Breast epithelium (tissue), 4 donors: ENCODE results near the gene RNF40. TPM values are rescaled to one million over a fixed set of nuclear protein-coding genes. Genes with fewer than 3 reads are reported as not detected.

Experiments
- DNase-seq, 2 donors: peaks; one replicate each; pipeline ENCODE4 v3.0.0-alpha.2; 2019; ENCODE audit warnings: low spot score in 2 of 2
- H3K27ac ChIP-seq, 2 donors: fragments of 200-600 bp; sonication (generic) in 1 of 2; one replicate each; pipeline ENCODE4 v1.5.1; 2016 to 2019; ENCODE audit warnings: mild to moderate bottlenecking in 1 of 2
- H3K27me3 ChIP-seq, 2 donors: fragments of 200-600 bp; sonication (generic) in 1 of 2; one replicate each; pipeline versions ENCODE4 v1.5.1 to v1.6.0; 2017 to 2019; ENCODE audit warnings: control low read depth in 1 of 2, mild to moderate bottlenecking in 1 of 2
- H3K36me3 ChIP-seq: fragments of 200-600 bp; one replicate; pipeline ENCODE4 v1.5.1; 2019
- H3K4me1 ChIP-seq, 2 donors: fragments of 200-600 bp; sonication (generic); one replicate each; pipeline ENCODE4 v1.5.1; 2016 to 2019; ENCODE audit warnings: control low read depth in 1 of 2
- H3K4me3 ChIP-seq, 3 donors: fragments of 200-600 bp; sonication (generic); 1 replicate in 2 of 3; 2 replicates in 1 of 3; pipeline ENCODE4 v1.5.1; 2016 to 2019; ENCODE audit warnings: mild to moderate bottlenecking in 3 of 3, moderate library complexity in 2 of 3
- H3K9me3 ChIP-seq, 2 donors: fragments of 200-600 bp; sonication (generic) in 1 of 2; one replicate each; pipeline ENCODE4 v1.5.1; 2016 to 2019; ENCODE audit warnings: control low read depth in 1 of 2
- POLR2A ChIP-seq: fragments of 450-650 bp; IDR thresholded peaks from one replicate; pipeline ENCODE4 v1.6.1; 2016; ENCODE audit warnings: antibody characterized with exemption, mild to moderate bottlenecking, moderate library complexity
- POLR2AphosphoS5 ChIP-seq, 3 donors: sonication (generic); formaldehyde crosslinking; IDR thresholded peaks; one replicate each; pipeline ENCODE4 v1.6.1; 2017; ENCODE audit warnings: antibody characterized with exemption in 3 of 3
- intact Hi-C: fragments of 100-400 bp; cut with DNase I; formaldehyde crosslinking; loops from one replicate; pipeline ENCODE4 v1.15.1; 2023; ENCODE audit warnings: low total_unique reads
- total RNA-seq, 3 donors: library from RNA; depleted of rRNA; stranded (reverse); fragments of >200 nt; gene quantifications; one replicate each; pipeline ENCODE4 v1.1.0, GENCODE V29; 2016
- TF ChIP-seq, protein P1 (sequence below), 3 donors: fragments of 450-650 bp; IDR thresholded peaks; one replicate each; pipeline ENCODE4 v1.5.1; 2016 to 2017; ENCODE audit warnings: antibody characterized with exemption in 3 of 3, mild to moderate bottlenecking in 3 of 3, moderate library complexity in 3 of 3

The RNF40 gene
- total RNA-seq, 3 donors from 2014 or later, result 77.0 to 84.7 (median 77.3) TPM

GRCh38 chr16:30724641-30725417, 37.3 kb upstream of the RNF40 start:
- Histone ChIP-seq H3K27me3 (no peaks in the 10 kb centered on the region), H3K9me3 (no peaks in the 10 kb centered on the region), H3K4me3 (no peak overlapping the region), H3K27ac (no peak overlapping the region), H3K36me3 (peaks cover 33% of the 10 kb centered on the region), H3K4me1 (peaks cover 0 to 5% of the 10 kb centered on the region in 2 donors)
- no peak for DNase-seq
- intact Hi-C loops, result no loop called here
- TF ChIP-seq POLR2AphosphoS5 (IDR thresholded peaks at IDR 0.05) (no peak), POLR2A (no peak)
- TF ChIP-seq, protein P1, sequence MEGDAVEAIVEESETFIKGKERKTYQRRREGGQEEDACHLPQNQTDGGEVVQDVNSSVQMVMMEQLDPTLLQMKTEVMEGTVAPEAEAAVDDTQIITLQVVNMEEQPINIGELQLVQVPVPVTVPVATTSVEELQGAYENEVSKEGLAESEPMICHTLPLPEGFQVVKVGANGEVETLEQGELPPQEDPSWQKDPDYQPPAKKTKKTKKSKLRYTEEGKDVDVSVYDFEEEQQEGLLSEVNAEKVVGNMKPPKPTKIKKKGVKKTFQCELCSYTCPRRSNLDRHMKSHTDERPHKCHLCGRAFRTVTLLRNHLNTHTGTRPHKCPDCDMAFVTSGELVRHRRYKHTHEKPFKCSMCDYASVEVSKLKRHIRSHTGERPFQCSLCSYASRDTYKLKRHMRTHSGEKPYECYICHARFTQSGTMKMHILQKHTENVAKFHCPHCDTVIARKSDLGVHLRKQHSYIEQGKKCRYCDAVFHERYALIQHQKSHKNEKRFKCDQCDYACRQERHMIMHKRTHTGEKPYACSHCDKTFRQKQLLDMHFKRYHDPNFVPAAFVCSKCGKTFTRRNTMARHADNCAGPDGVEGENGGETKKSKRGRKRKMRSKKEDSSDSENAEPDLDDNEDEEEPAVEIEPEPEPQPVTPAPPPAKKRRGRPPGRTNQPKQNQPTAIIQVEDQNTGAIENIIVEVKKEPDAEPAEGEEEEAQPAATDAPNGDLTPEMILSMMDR (IDR thresholded peaks at IDR 0.05), result no peak

DNA sequence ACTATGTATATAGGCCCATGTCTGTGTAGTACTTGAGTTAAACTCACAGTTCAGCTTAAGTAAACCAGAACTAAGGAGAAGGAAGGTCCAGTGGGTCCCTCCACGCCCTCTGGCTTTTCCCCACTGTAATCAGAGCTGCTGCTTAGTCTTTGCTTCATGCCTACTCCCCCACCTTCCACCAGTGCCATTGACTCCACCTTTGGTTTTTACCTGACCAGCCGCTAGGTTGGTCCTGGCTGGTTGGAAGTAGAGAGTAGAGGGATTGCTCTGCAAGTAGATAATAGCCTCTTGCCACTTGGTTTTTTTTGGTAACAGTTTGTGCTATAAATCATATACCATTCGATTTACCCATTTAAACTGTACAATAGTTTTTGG, 36.7 kb upstream of the RNF40 start:
- Histone ChIP-seq H3K4me1 (peaks cover 0 to 5% of the 10 kb centered on the region in 2 donors), H3K9me3 (no peaks in the 10 kb centered on the region), H3K36me3 (peaks cover 27% of the 10 kb centered on the region), H3K27ac (no peak overlapping the region), H3K27me3 (no peaks in the 10 kb centered on the region), H3K4me3 (no peak overlapping the region)
- DNase-seq, result no peak
- intact Hi-C loops, result no loop called here
- TF ChIP-seq POLR2AphosphoS5 (IDR thresholded peaks at IDR 0.05), result no peak
- no peak for TF ChIP-seq POLR2A
- TF ChIP-seq, protein P1 (IDR thresholded peaks at IDR 0.05), result no peak

- TF ChIP-seq POLR2A (no peak), POLR2AphosphoS5 (IDR thresholded peaks at IDR 0.05) (no peak)
- TF ChIP-seq, protein P1 (IDR thresholded peaks at IDR 0.05), result no peak
- no peak overlapping the region for H3K27ac ChIP-seq
- peaks cover 0 to 5% of the 10 kb centered on the region in 2 donors for H3K4me1 ChIP-seq
- no peaks in the 10 kb centered on the region for H3K27me3 ChIP-seq
- no peaks in the 10 kb centered on the region for H3K9me3 ChIP-seq
- DNase-seq, result no peak
- H3K4me3 ChIP-seq, result no peak overlapping the region
- intact Hi-C loops, result no loop called here
- peaks cover under 1% of the 10 kb centered on the region for H3K36me3 ChIP-seq
Measured at GRCh38 chr16:30728321-30728720, 33.8 kb upstream of the RNF40 start.

DNA sequence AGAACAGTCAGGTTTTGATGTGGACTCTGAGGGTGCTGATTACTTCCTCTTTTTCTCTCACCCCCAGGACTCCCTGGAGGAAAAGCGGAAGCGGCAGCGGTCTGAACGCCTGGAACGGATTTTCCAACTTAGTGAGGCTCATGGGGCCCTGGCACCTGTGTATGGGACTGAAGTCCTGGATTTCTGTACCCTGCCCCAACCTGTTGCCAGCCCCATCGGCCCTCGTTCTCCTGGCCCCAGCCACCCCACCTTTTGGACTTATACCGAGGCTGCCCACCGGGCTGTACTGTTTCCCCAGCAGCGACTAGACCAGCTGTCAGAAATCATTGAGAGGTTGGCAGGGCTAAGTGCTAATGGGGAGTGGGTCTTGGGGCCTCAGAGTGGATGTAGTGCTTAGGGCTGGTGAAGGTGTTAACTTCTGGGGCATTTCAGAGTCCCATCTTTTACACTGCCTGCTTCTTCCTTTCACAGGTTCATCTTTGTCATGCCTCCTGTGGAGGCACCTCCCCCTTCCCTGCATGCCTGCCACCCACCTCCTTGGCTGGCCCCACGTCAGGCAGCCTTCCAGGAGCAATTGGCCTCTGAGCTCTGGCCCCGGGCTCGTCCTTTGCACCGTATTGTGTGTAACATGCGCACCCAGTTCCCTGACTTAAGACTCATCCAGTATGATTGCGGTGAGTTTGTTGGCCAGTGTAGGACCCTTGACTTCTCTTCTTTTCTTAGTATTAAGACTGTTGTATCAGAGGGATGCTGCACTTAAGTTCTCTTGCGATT, 33.0 kb upstream of the RNF40 start:
- intact Hi-C loops, result no loop called here
- Histone ChIP-seq H3K4me3 (no peak overlapping the region), H3K27ac (peak overlapping the region in 1 of 2 donors; percentile 4), H3K27me3 (no peaks in the 10 kb centered on the region), H3K4me1 (peaks cover 0 to 5% of the 10 kb centered on the region in 2 donors), H3K36me3 (peaks cover 6% of the 10 kb centered on the region), H3K9me3 (no peaks in the 10 kb centered on the region)
- no peak for DNase-seq
- TF ChIP-seq, protein P1 (IDR thresholded peaks at IDR 0.05), result no peak
- TF ChIP-seq POLR2A (no peak), POLR2AphosphoS5 (IDR thresholded peaks at IDR 0.05) (no peak)

- Histone ChIP-seq H3K27me3 (no peaks in the 10 kb centered on the region), H3K4me3 (no peak overlapping the region), H3K36me3 (peaks cover 6% of the 10 kb centered on the region), H3K27ac (no peak overlapping the region), H3K9me3 (no peaks in the 10 kb centered on the region), H3K4me1 (peaks cover 0 to 5% of the 10 kb centered on the region in 2 donors)
- no peak for DNase-seq
- intact Hi-C loops, result no loop called here
- TF ChIP-seq POLR2A (no peak), POLR2AphosphoS5 (IDR thresholded peaks at IDR 0.05) (no peak)
- TF ChIP-seq, protein P1 (IDR thresholded peaks at IDR 0.05), result no peak
Measured at GRCh38 chr16:30731411-30731810, 30.7 kb upstream of the RNF40 start.
